HAP-1 (cell line): ENCODE results near the gene PLP1.
"Not testable (repeated sequence)": the region's sequence is repeated elsewhere in the genome, so short reads cannot be mapped to it uniquely, and the experiment has no call there.

Experiments
- DNase-seq, 2 experiments: peaks; one replicate each; pipeline ENCODE4 v3.0.0-alpha.2; 2016 to 2020; ENCODE audit warnings: low spot score in 2 of 2
- H3K27me3 ChIP-seq: fragments of 250-450 bp; sonication (Bioruptor Pico); 2 replicates; pipeline ENCODE4 v1.5.1; 2020; ENCODE audit warnings: low read depth, mild to moderate bottlenecking, moderate library complexity
- H3K36me3 ChIP-seq: fragments of 250-450 bp; sonication (Bioruptor Pico); replicated peaks from 2 replicates; pipeline ENCODE4 v1.5.1; 2020; ENCODE audit warnings: mild to moderate bottlenecking
- H3K4me1 ChIP-seq: fragments of 250-450 bp; sonication (Bioruptor Pico); 2 replicates; pipeline ENCODE4 v1.5.1; 2020; ENCODE audit warnings: mild to moderate bottlenecking
- H3K4me3 ChIP-seq: fragments of 250-450 bp; sonication (Bioruptor Pico); 2 replicates; pipeline ENCODE4 v1.5.1; 2020; ENCODE audit warnings: mild to moderate bottlenecking, moderate library complexity
- H3K9me3 ChIP-seq: fragments of 250-450 bp; sonication (Bioruptor Pico); 2 replicates; pipeline ENCODE4 v1.5.1; 2020; ENCODE audit warnings: mild to moderate bottlenecking, moderate library complexity
- in situ Hi-C: fragments of 300-500 bp; cut with MboI; formaldehyde crosslinking; loops from 3 replicates; pipeline ENCODE4 v1.14.3; 2020; ENCODE audit warnings: low sequenced_read_pairs, inconsistent platforms, mixed read lengths

The PLP1 gene

GRCh38 chrX:103758555-103758954, 18.1 kb upstream of the PLP1 start:
- Histone ChIP-seq H3K9me3 (no peaks in the 10 kb centered on the region), H3K4me1 (no peaks in the 10 kb centered on the region), H3K4me3 (no peak overlapping the region), H3K36me3 (no peaks in the 10 kb centered on the region), H3K27me3 (peaks cover 5% of the 10 kb centered on the region; the same call in 1 of the 2 replicates)
- DNase-seq, result no peak
- in situ Hi-C loops, result no loop called here

- not testable (repeated sequence) for H3K9me3 ChIP-seq
Observed at GRCh38 chrX:103763541-103763940, 13.1 kb upstream of the PLP1 start.

GRCh38 chrX:103766813-103767555, 9.7 kb upstream of the PLP1 start:
- H3K27me3 ChIP-seq, H3K9me3 ChIP-seq, H3K36me3 ChIP-seq, DNase-seq, H3K4me1 ChIP-seq, in situ Hi-C loops, H3K4me3 ChIP-seq: not testable (repeated sequence)

More at GRCh38 chrX:103763541-103763940, 13.1 kb upstream of the PLP1 start:
- in situ Hi-C loops, H3K36me3 ChIP-seq, H3K4me1 ChIP-seq, H3K27me3 ChIP-seq, H3K4me3 ChIP-seq, DNase-seq: not testable (repeated sequence)

DNA sequence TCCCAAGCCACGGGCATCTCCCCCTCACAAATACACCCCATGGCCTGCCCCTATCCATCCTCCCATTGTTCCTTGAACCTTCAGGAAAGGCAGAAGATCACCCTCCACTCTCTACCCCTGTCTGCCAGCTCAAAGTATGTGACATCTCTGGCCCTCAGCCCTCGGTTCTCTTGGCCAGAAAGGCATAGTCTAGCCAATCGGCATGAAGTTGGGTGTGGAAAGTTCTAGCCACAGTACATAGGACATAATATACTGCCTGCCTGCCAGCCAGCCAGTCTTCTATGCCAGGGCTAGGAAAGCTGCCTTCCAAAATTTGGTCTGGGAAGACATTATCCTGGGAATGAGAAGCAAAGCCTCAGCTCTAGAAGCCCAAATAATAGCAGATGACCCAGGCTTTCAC, 3.2 kb upstream of the PLP1 start:
- peaks cover 21% of the 10 kb centered on the region; the same call in 1 of the 2 replicates for H3K27me3 ChIP-seq
- in situ Hi-C loops, result no loop called here
- H3K36me3 ChIP-seq, result no peaks in the 10 kb centered on the region
- no peak for DNase-seq
- H3K9me3 ChIP-seq, result no peaks in the 10 kb centered on the region
- no peaks in the 10 kb centered on the region for H3K4me1 ChIP-seq
- no peak overlapping the region for H3K4me3 ChIP-seq

DNA sequence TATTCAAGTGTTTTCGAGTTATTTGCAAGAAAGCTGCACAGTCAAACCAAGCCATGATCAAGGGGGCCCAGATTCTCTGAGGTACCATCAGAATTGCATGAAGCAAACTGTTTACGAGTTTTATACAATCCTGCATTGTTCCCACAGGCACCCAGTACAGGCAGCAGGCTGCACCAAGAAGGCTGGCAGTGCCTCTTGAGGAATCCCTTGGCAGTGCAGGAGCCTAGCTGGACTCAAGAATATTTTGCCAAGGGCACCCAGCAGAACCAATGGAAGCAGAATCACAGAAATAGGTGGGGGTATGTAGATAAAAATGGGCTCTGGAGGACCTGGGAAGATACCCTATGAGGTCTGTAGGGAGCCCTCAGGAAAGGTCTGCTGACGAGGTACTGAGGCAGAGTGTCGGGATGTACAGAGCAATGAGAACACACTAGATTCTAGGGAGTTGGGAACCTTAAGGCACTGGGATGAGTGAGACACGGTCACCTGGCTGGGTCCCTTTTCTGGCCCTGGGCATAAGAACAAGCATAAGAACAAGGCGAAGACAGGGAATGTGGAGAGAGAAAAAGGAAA, 2.5 kb upstream of the PLP1 start:
- Histone ChIP-seq H3K27me3 (peaks cover 21% of the 10 kb centered on the region; the same call in 1 of the 2 replicates), H3K9me3 (no peaks in the 10 kb centered on the region), H3K4me3 (no peak overlapping the region), H3K36me3 (no peaks in the 10 kb centered on the region), H3K4me1 (no peaks in the 10 kb centered on the region)
- in situ Hi-C loops, result no loop called here
- peak in 1 of 2 experiments; percentile 10 for DNase-seq

DNA sequence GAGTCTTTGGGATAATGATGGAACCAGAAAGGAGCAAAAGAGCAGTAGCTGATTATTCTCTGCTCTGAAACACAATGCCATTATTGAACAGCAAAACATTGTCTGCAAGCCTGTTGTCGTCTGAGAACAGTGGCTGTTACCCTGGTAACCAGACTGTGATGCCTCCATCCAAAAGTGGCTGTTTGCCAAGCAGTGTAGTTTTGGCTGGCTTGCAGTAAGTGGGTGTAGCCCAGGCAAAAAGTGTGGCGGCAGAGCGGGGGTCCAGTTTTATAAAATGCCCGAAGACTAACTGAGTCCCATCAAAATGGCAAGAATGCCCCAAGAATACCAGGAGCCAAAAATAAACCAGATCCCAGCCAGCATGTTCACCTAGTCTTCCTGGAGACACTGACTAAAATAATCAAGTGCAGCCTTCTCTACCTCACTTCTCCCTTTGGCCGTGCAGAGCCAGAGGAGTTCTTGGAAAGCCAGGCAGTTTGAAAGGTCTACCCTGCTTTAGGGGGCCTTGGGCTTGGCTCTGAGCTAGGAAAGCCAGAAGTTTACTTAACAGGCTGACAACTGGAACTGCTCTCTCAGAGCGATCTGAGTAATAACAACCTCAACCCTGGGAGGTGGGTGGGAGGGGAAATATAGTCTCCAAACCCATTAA, 2.6 kb downstream of the PLP1 start:
- DNase-seq, result peak in 1 of 2 experiments; percentile 31
- no peaks in the 10 kb centered on the region for H3K36me3 ChIP-seq
- in situ Hi-C loops, result loop anchor here (5.0 kb wide), 1 partner anchor 67 kb away; the partner anchor contains the start of gene TMEM31
- H3K27me3 ChIP-seq, result peaks cover 21% of the 10 kb centered on the region; the same call in 1 of the 2 replicates
- no peak overlapping the region for H3K4me3 ChIP-seq
- H3K9me3 ChIP-seq, result no peaks in the 10 kb centered on the region
- no peaks in the 10 kb centered on the region for H3K4me1 ChIP-seq

GRCh38 chrX:103780336-103781061, 3.9 kb downstream of the PLP1 start:
- Histone ChIP-seq H3K36me3 (no peaks in the 10 kb centered on the region), H3K4me3 (no peak overlapping the region), H3K4me1 (no peaks in the 10 kb centered on the region), H3K27me3 (peaks cover 16% of the 10 kb centered on the region; the same call in 1 of the 2 replicates), H3K9me3 (no peaks in the 10 kb centered on the region)
- DNase-seq, result no peak
- in situ Hi-C loops, result no loop called here

DNA sequence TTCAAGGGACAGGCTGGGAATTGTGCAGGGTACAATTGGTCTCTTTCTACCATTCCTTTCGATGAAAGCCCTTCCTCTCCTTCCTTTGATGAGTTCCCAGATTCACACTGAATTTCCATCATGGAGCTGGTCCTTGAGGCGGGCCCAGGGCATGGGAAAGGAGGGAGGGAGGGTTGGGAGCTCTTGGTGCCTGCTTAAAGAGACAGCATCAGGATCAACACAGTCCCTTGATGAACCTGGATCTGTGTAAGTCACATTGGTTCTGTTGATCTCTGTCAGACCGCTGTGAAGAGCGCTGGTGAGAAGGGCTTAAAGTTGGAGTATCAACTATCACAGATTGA, 4.4 kb downstream of the PLP1 start:
- Histone ChIP-seq H3K4me3 (no peak overlapping the region), H3K27me3 (peaks cover 13% of the 10 kb centered on the region; the same call in 1 of the 2 replicates), H3K36me3 (no peaks in the 10 kb centered on the region), H3K9me3 (no peaks in the 10 kb centered on the region), H3K4me1 (no peaks in the 10 kb centered on the region)
- in situ Hi-C loops, result no loop called here
- DNase-seq, result no peak

DNA sequence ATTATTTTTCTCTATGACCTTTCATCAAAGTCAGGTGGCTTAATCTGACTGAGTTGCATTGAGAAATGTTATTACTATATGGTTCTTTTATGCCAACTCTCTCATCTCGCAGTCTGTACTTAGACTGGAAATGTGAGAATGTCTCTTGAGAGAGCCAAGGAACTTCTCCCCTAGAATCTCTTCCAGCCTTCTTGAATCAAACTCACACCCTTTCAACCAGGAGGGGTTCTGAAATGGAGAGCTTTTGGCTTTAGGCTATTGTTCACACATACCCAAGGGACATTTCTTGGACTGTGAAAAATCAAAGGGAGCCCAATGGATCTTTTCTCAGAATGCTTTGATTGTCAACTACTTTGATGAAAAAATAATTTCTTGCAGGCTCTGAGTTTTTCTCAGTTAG, 5.1 kb downstream of the PLP1 start:
- H3K4me1 ChIP-seq, result no peaks in the 10 kb centered on the region
- no peak for DNase-seq
- H3K27me3 ChIP-seq, result peaks cover 9% of the 10 kb centered on the region; the same call in 1 of the 2 replicates
- in situ Hi-C loops, result no loop called here
- H3K36me3 ChIP-seq, result no peaks in the 10 kb centered on the region
- no peak overlapping the region for H3K4me3 ChIP-seq
- no peaks in the 10 kb centered on the region for H3K9me3 ChIP-seq

DNA sequence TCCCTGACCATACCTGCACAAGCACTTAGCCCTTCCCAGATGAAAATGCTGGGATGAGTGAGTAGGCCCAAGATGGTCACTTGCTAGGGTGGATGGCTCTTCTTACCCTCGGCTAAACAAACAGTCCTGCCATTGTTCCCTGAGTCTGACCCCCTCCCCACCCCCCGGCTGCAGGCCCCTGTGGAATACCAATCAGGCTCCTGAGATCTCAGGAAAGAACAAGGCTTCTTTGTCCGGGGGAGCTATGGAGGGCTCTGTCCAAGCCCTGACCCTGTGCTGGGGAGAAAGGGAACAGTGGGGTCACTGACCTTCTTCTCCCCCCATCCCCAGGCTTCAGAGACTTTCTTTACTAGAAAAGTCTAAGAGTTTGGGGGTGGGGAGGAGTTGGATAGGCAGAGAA, 6.0 kb downstream of the PLP1 start:
- in situ Hi-C loops, result no loop called here
- Histone ChIP-seq H3K4me3 (no peak overlapping the region), H3K9me3 (no peaks in the 10 kb centered on the region), H3K27me3 (peaks cover 4% of the 10 kb centered on the region; the same call in 1 of the 2 replicates), H3K4me1 (no peaks in the 10 kb centered on the region), H3K36me3 (no peaks in the 10 kb centered on the region)
- DNase-seq, result no peak

DNA sequence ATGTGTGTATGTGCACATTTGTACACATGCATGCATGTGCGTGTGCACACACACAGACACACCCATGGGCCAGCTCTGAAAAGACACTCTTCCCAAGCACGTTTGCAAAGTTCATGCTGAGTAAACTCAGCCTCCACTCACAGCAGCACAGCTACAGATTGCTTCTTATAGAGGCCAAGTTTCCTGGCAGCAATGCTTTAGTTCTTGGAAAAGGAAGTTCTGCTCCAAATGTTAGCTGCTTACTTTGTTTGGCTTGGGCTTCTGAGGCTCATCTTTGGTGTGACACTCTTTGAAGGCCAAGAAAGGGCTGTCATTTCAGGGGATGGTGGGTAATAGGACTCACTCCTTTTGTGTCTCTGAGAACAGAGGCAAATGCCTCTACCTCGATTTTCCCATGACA, 6.6 kb downstream of the PLP1 start:
- H3K27me3 ChIP-seq, result 0 out of 2 replicates have a peak, but pooled peaks cover under 1% of the 10 kb centered on the region
- H3K4me1 ChIP-seq, result no peaks in the 10 kb centered on the region
- in situ Hi-C loops, result no loop called here
- no peak for DNase-seq
- no peaks in the 10 kb centered on the region for H3K9me3 ChIP-seq
- H3K36me3 ChIP-seq, result no peaks in the 10 kb centered on the region
- H3K4me3 ChIP-seq, result no peak overlapping the region

DNA sequence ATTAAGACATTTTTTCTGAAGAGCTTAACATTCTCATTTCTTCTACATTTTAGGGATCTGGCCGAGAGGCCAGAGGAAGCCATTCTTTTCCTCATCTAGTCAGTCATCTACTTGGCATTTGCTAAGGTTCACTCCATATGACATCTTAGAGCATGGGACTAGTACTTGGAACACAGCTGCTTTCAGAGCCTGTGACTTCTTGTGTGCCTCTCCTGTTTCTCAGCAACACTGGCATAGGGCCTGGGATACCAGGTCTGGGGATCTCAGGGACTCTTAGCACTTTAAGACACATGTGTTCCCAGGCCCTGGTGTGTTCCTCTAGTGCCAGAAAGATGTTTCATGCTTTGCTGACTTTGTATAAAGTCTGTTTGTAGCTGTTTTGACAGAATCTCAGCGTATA, 7.3 kb downstream of the PLP1 start:
- DNase-seq, result no peak
- Histone ChIP-seq H3K9me3 (no peaks in the 10 kb centered on the region), H3K4me3 (no peak overlapping the region), H3K36me3 (no peaks in the 10 kb centered on the region), H3K27me3 (0 out of 2 replicates have a peak, but pooled peaks cover 4% of the 10 kb centered on the region), H3K4me1 (no peaks in the 10 kb centered on the region)
- in situ Hi-C loops, result no loop called here

GRCh38 chrX:103789004-103789403, 12.4 kb downstream of the PLP1 start:
- no peaks in the 10 kb centered on the region for H3K9me3 ChIP-seq
- no peaks in the 10 kb centered on the region for H3K36me3 ChIP-seq
- in situ Hi-C loops, result no loop called here
- no peak overlapping the region for H3K4me3 ChIP-seq
- no peaks in the 10 kb centered on the region for H3K4me1 ChIP-seq
- peaks cover 25% of the 10 kb centered on the region for H3K27me3 ChIP-seq
- DNase-seq, result no peak
